NOMO-1 (cell line): ENCODE data around the gene AADAC.
"Not testable (repeated sequence)": the region's sequence is repeated elsewhere in the genome, so short reads cannot be mapped to it uniquely, and the experiment has no call there.

Experiments
- DNase-seq, 2 experiments: peaks; one replicate each; lab custom pipeline; 2025; ENCODE audit not compliant: unreplicated experiment in 2 of 2; lab: John Stamatoyannopoulos, UW

AADAC gene

GRCh38 chr3:151850065-151850464 is 36.1 kb downstream of the AADAC start:
- not testable (repeated sequence) for DNase-seq

GRCh38 chr3:151852074-151852811 is 38.3 kb downstream of the AADAC start:
- no peak for DNase-seq

GRCh38 chr3:151856118-151856517 is 42.2 kb downstream of the AADAC start:
- DNase-seq, result no peak

GRCh38 chr3:151856641-151857040 is 42.7 kb downstream of the AADAC start:
- DNase-seq, result no peak

- no peak for DNase-seq
Observed at GRCh38 chr3:151859233-151859673, 45.3 kb downstream of the AADAC start.

- DNase-seq, result no peak
Observed at GRCh38 chr3:151859905-151860304, 46.0 kb downstream of the AADAC start.

GRCh38 chr3:151863611-151864010 is 49.7 kb downstream of the AADAC start:
- no peak for DNase-seq

- peak; percentile 29 to 83 for DNase-seq
Observed at GRCh38 chr3:151864423-151865101, 50.6 kb downstream of the AADAC start.

GRCh38 chr3:151866711-151867410 is 52.9 kb downstream of the AADAC start:
- no peak for DNase-seq

- DNase-seq, result no peak
Observed at GRCh38 chr3:151867666-151868065, 53.8 kb downstream of the AADAC start.

- no peak for DNase-seq
Observed at GRCh38 chr3:151869181-151869580, 55.3 kb downstream of the AADAC start.

- peak; percentile 93 to 100 for DNase-seq
Observed at GRCh38 chr3:151871639-151872468, 57.9 kb downstream of the AADAC start.

GRCh38 chr3:151873398-151873797 is 59.5 kb downstream of the AADAC start, which contains the start of gene SUCNR1:
Gene SUCNR1 (plus strand): TSS chr3:151873643. CDS start chr3:151879893, 6,250 bp downstream.
- DNase-seq, result no peak

- peak; percentile 54 for DNase-seq
Observed at GRCh38 chr3:151874079-151874478, 60.2 kb downstream of the AADAC start.

GRCh38 chr3:151875759-151876158 is 61.8 kb downstream of the AADAC start:
- peak; percentile 91 to 100 for DNase-seq

- no peak for DNase-seq
Observed at GRCh38 chr3:151877269-151877668, 63.4 kb downstream of the AADAC start.
